IMR-90 (cell line): Measurements from ENCODE around the gene MRM1. TPM values are rescaled to one million over a fixed set of nuclear protein-coding genes. Genes with fewer than 3 reads are reported as not detected.

Experiments used
- ATAC-seq: fragments of 200-7000 bp; cut with Tn5 transposase; 2 replicates; pipeline ENCODE4 v1.9.1; 2020; ENCODE audit warnings: low read depth, mild to moderate bottlenecking, moderate library complexity
- BruUV-seq: library from RNA; stranded (reverse); fragments of 400-500 nt; replicated peaks from 2 replicates; lab custom pipeline; 2021; lab: Mats Ljungman, UMichigan
- CTCF ChIA-PET: fragments of 300-600 bp; formaldehyde crosslinking; extraction: SDS; loops from one replicate; lab custom pipeline; 2021; ENCODE audit warnings: antibody characterized with exemption; lab: Yijun Ruan, JAX
- POLR2A ChIA-PET: fragments of 300-600 bp; sonication (Branson Sonifier 250); formaldehyde crosslinking; loops from one replicate; lab custom pipeline; 2022; ENCODE audit warnings: antibody characterized with exemption; ENCODE audit not compliant: unreplicated experiment; lab: Charles Lee
- DNase-seq: peaks from one replicate; pipeline ENCODE4 v3.0.0; 2013
- H2AFZ ChIP-seq: replicated peaks from 2 replicates; pipeline ENCODE3; 2013; ENCODE audit warnings: low read length, mild to moderate bottlenecking; ENCODE audit not compliant: poor library complexity
- H2AK5ac ChIP-seq: 2 replicates; pipeline ENCODE4 v1.6.1; 2013; ENCODE audit warnings: low read depth, low read length, inconsistent platforms
- H2AK9ac ChIP-seq: replicated peaks from 2 replicates; pipeline ENCODE3; 2013; ENCODE audit warnings: mild to moderate bottlenecking, low read depth, low read length, moderate library complexity; ENCODE audit not compliant: poor library complexity
- H2BK120ac ChIP-seq: 2 replicates; pipeline ENCODE4 v1.6.1; 2013; ENCODE audit warnings: low read depth, low read length, inconsistent platforms
- H2BK15ac ChIP-seq: 3 replicates; pipeline ENCODE4 v1.6.1; 2013; ENCODE audit warnings: low read depth, low read length, inconsistent platforms
- H2BK20ac ChIP-seq: 2 replicates; pipeline ENCODE4 v1.6.1; 2013; ENCODE audit warnings: low read depth, mild to moderate bottlenecking, inconsistent platforms, low read length, moderate library complexity
- H2BK5ac ChIP-seq: 2 replicates; pipeline ENCODE4 v1.6.1; 2013; ENCODE audit warnings: mild to moderate bottlenecking, low read depth, low read length, inconsistent platforms; ENCODE audit not compliant: poor library complexity, severe bottlenecking
- H3K14ac ChIP-seq: replicated peaks from 2 replicates; pipeline ENCODE4 v1.6.1; 2013; ENCODE audit warnings: low read depth, low read length, inconsistent platforms
- H3K18ac ChIP-seq: 2 replicates; pipeline ENCODE4 v1.6.1; 2013; ENCODE audit warnings: low read depth, low read length, control low read depth
- H3K23ac ChIP-seq: 2 replicates; pipeline ENCODE4 v1.6.1; 2013; ENCODE audit warnings: low read depth, low read length, inconsistent platforms
- H3K27ac ChIP-seq: 2 replicates; pipeline ENCODE4 v1.5.1; 2013; ENCODE audit warnings: mild to moderate bottlenecking, control low read depth, low read length; ENCODE audit not compliant: insufficient read depth
- H3K27me3 ChIP-seq: 2 replicates; pipeline ENCODE4 v1.6.1; 2013; ENCODE audit warnings: low read length; ENCODE audit not compliant: control insufficient read depth, insufficient read depth
- H3K36me3 ChIP-seq: 2 replicates; pipeline ENCODE4 v1.6.1; 2013; ENCODE audit warnings: low read length, mixed read lengths; ENCODE audit not compliant: control insufficient read depth, insufficient read depth
- H3K4ac ChIP-seq: 2 replicates; pipeline ENCODE4 v1.6.1; 2013; ENCODE audit warnings: low read depth, low read length, inconsistent platforms
- H3K4me1 ChIP-seq: 2 replicates; pipeline ENCODE4 v1.6.1; 2013; ENCODE audit warnings: low read length, mixed read lengths; ENCODE audit not compliant: control insufficient read depth, insufficient read depth
- H3K4me2 ChIP-seq: 2 replicates; pipeline ENCODE4 v1.6.1; 2013; ENCODE audit warnings: low read depth, mild to moderate bottlenecking, control low read depth, low read length, moderate library complexity
- H3K4me3 ChIP-seq: 2 replicates; pipeline ENCODE4 v1.5.1; 2013; ENCODE audit warnings: low read depth, mild to moderate bottlenecking, control low read depth, low read length, moderate library complexity; ENCODE audit not compliant: insufficient read depth
- H3K56ac ChIP-seq: 2 replicates; pipeline ENCODE4 v1.6.1; 2013; ENCODE audit warnings: low read length, inconsistent platforms; ENCODE audit not compliant: insufficient read depth; ENCODE audit errors: extremely low read depth
- H3K79me1 ChIP-seq, 2 experiments: 2 replicates each; pipeline ENCODE4 v1.6.1; 2013; ENCODE audit warnings: low read length in 2 of 2, inconsistent platforms in 1 of 2, low read depth in 1 of 2
- H3K9ac ChIP-seq: 2 replicates; pipeline ENCODE4 v1.6.1; 2013; ENCODE audit warnings: low read depth, low read length, control low read depth
- H3K9me1 ChIP-seq: 2 replicates; pipeline ENCODE4 v1.6.1; 2013; ENCODE audit warnings: low read length, inconsistent platforms; ENCODE audit not compliant: insufficient read depth
- H3K9me3 ChIP-seq: 2 replicates; pipeline ENCODE4 v1.6.1; 2013; ENCODE audit warnings: low read length; ENCODE audit not compliant: control insufficient read depth, insufficient read depth
- H4K20me1 ChIP-seq: 2 replicates; pipeline ENCODE4 v1.6.1; 2013; ENCODE audit warnings: low read length, inconsistent platforms; ENCODE audit not compliant: insufficient read depth
- H4K5ac ChIP-seq: 2 replicates; pipeline ENCODE4 v1.6.1; 2013; ENCODE audit warnings: mild to moderate bottlenecking, low read depth, low read length, control low read depth
- H4K8ac ChIP-seq, 2 experiments: 2 replicates each; pipeline ENCODE4 v1.6.1; 2013; ENCODE audit warnings: low read depth in 2 of 2, low read length in 2 of 2, control low read depth in 1 of 2, inconsistent platforms in 1 of 2
- H4K91ac ChIP-seq: 2 replicates; pipeline ENCODE4 v1.6.1; 2013; ENCODE audit warnings: low read depth, low read length, inconsistent platforms; ENCODE audit not compliant: insufficient read depth
- BHLHE40 ChIP-seq: fragments of 150-350 bp; IDR thresholded peaks from 2 replicates; pipeline ENCODE4 v1.6.1; 2016; ENCODE audit warnings: mild to moderate bottlenecking, low read depth, low read length
- CEBPB ChIP-seq: IDR thresholded peaks from 2 replicates; pipeline ENCODE4 v1.6.1; 2012; ENCODE audit warnings: low read depth, low read length, improper control_type of control experiment
- CHD1 ChIP-seq: IDR thresholded peaks from 2 replicates; pipeline ENCODE4 v1.6.1; 2012; ENCODE audit warnings: low read depth, low read length, improper control_type of control experiment
- FOS ChIP-seq: fragments of 150-350 bp; IDR thresholded peaks from 2 replicates; pipeline ENCODE4 v1.6.1; 2016; ENCODE audit warnings: low read depth, low read length
- MAFK ChIP-seq: IDR thresholded peaks from 2 replicates; pipeline ENCODE4 v1.6.1; 2012; ENCODE audit warnings: low read depth, low read length, improper control_type of control experiment
- MAZ ChIP-seq: IDR thresholded peaks from 2 replicates; pipeline ENCODE4 v1.6.1; 2012; ENCODE audit warnings: low read depth, mild to moderate bottlenecking, low read length, improper control_type of control experiment, moderate library complexity, borderline replicate concordance
- MXI1 ChIP-seq: IDR thresholded peaks from 2 replicates; pipeline ENCODE4 v1.6.1; 2012; ENCODE audit warnings: low read depth, mild to moderate bottlenecking, low read length, moderate library complexity, borderline replicate concordance
- NFE2L2 ChIP-seq: fragments of 150-350 bp; IDR thresholded peaks from 2 replicates; pipeline ENCODE4 v1.6.1; 2016; ENCODE audit warnings: low read depth, mild to moderate bottlenecking, low read length
- POLR2A ChIP-seq: IDR thresholded peaks from 2 replicates; pipeline ENCODE4 v1.6.1; 2012; ENCODE audit warnings: mild to moderate bottlenecking, low read depth, low read length
- RAD21 ChIP-seq: IDR thresholded peaks from 2 replicates; pipeline ENCODE4 v1.6.1; 2012; ENCODE audit warnings: low read length, improper control_type of control experiment
- RCOR1 ChIP-seq: IDR thresholded peaks from 2 replicates; pipeline ENCODE4 v1.6.1; 2012; ENCODE audit warnings: mild to moderate bottlenecking, low read length, improper control_type of control experiment; ENCODE audit not compliant: insufficient replicate concordance
- RFX5 ChIP-seq: IDR thresholded peaks from 2 replicates; pipeline ENCODE4 v1.8.0; 2012; ENCODE audit warnings: low read depth, mild to moderate bottlenecking, low read length, moderate library complexity
- SMC3 ChIP-seq: fragments of 150-350 bp; IDR thresholded peaks from 2 replicates; pipeline ENCODE4 v1.6.1; 2016; ENCODE audit warnings: low read depth, mild to moderate bottlenecking, antibody characterized with exemption, low read length, moderate library complexity
- USF2 ChIP-seq: fragments of 150-350 bp; IDR thresholded peaks from 2 replicates; pipeline ENCODE4 v1.6.1; 2017; ENCODE audit warnings: mild to moderate bottlenecking, antibody characterized with exemption, low read length, low read depth
- WGBS, 2 experiments: methylation state at CpG; one replicate each; pipeline versions ENCODE4 v1.1.5 to v1.1.7; 2013; ENCODE audit warnings: missing lambda C conversion rate in 2 of 2; ENCODE audit not compliant: insufficient read length in 1 of 2; ENCODE audit errors: extremely low coverage in 2 of 2; 5-methylcytosine and 5-hydroxymethylcytosine counted together
- dilution Hi-C: fragments of 300-500 bp; cut with HindIII; formaldehyde crosslinking; loops from one replicate; pipeline ENCODE4 v1.14.3; 2018; ENCODE audit warnings: low sequenced_read_pairs; ENCODE audit not compliant: unreplicated experiment
- in situ Hi-C: fragments of 300-500 bp; cut with MboI; formaldehyde crosslinking; loops from 3 replicates; pipeline ENCODE4 v1.14.3; 2019; ENCODE audit warnings: low sequenced_read_pairs, inconsistent platforms, mixed read lengths
- intact Hi-C: fragments of 100-400 bp; cut with micrococcal nuclease; formaldehyde crosslinking; loops from 2 replicates; pipeline ENCODE4 v1.10.0; 2022
- polyA plus RNA-seq, 3 experiments: library from polyadenylated mRNA; depleted of rRNA; stranded (reverse); fragments of >200 nt; gene quantifications; 2 replicates each; pipeline ENCODE4 v1.2.3, GENCODE V29; 2012; ENCODE audit warnings: low replicate concordance in 1 of 3
- total RNA-seq: library from RNA; depleted of rRNA; stranded (reverse); fragments of >200 nt; gene quantifications from 2 replicates; pipeline ENCODE4 v1.2.3, GENCODE V29; 2012
- TF ChIP-seq, protein P1 (sequence below): conservative IDR thresholded peaks from 2 replicates; pipeline ENCODE4 v1.5.1; 2012; ENCODE audit warnings: mild to moderate bottlenecking, low read depth, low read length, improper control_type of control experiment
- TF ChIP-seq, protein P2 (sequence below): fragments of 150-350 bp; IDR thresholded peaks from 2 replicates; pipeline ENCODE4 v1.6.1; 2016; ENCODE audit warnings: low read depth, mild to moderate bottlenecking, low read length, moderate library complexity, borderline replicate concordance

MRM1 gene
- total and polyA plus RNA-seq, 2 of the 4 experiments (the other 2 are of a cell fraction): 2.2 to 5.3 TPM

DNA sequence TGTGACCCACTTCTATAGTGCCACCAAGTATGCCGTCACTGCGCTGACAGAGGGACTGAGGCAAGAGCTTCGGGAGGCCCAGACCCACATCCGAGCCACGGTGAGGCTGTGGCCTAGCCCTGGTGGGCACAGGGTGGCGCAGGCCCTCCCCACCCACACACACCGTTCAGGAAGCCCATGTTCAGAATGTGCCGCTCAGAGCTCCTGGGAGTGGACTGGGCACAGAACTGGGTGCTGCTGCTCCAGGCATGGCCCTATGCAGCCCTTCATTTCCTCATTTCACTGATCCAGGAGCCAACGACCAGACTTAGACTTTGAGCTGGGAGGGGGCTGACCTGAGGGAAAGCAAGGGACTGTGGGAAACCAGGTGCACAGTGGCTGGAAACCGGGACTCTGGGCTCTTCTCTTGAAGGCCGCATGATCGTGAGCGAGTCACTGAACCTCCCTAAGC, 2.4 kb upstream of the MRM1 start:
- H3K9me3 ChIP-seq: no peaks in the 10 kb centered on the region
- no peaks in the 10 kb centered on the region for H3K36me3 ChIP-seq
- H2BK20ac ChIP-seq: no peak overlapping the region
- WGBS, 2 experiments: 90% methylated on average over 2 of the region's 13 CpGs; no CpG with 5 or more reads in 1 of the 2 experiments
- no peak overlapping the region for H2AK5ac ChIP-seq
- no peak overlapping the region for H3K9ac ChIP-seq
- H2BK120ac ChIP-seq: no peak overlapping the region
- H4K20me1 ChIP-seq: peaks cover 4% of the 10 kb centered on the region; the same call in 1 of the 2 replicates
- TF ChIP-seq FOS (no peak), USF2 (no peak), CHD1 (no peak), BHLHE40 (no peak), CEBPB (no peak), POLR2A (no peak), RFX5 (no peak), MAFK (no peak), NFE2L2 (no peak), RCOR1 (no peak), RAD21 (no peak), MXI1 (no peak), MAZ (no peak), SMC3 (no peak)
- TF ChIP-seq, protein P1, sequence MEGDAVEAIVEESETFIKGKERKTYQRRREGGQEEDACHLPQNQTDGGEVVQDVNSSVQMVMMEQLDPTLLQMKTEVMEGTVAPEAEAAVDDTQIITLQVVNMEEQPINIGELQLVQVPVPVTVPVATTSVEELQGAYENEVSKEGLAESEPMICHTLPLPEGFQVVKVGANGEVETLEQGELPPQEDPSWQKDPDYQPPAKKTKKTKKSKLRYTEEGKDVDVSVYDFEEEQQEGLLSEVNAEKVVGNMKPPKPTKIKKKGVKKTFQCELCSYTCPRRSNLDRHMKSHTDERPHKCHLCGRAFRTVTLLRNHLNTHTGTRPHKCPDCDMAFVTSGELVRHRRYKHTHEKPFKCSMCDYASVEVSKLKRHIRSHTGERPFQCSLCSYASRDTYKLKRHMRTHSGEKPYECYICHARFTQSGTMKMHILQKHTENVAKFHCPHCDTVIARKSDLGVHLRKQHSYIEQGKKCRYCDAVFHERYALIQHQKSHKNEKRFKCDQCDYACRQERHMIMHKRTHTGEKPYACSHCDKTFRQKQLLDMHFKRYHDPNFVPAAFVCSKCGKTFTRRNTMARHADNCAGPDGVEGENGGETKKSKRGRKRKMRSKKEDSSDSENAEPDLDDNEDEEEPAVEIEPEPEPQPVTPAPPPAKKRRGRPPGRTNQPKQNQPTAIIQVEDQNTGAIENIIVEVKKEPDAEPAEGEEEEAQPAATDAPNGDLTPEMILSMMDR: no peak
- TF ChIP-seq, protein P2, sequence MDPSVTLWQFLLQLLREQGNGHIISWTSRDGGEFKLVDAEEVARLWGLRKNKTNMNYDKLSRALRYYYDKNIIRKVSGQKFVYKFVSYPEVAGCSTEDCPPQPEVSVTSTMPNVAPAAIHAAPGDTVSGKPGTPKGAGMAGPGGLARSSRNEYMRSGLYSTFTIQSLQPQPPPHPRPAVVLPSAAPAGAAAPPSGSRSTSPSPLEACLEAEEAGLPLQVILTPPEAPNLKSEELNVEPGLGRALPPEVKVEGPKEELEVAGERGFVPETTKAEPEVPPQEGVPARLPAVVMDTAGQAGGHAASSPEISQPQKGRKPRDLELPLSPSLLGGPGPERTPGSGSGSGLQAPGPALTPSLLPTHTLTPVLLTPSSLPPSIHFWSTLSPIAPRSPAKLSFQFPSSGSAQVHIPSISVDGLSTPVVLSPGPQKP: no peak
- H3K23ac ChIP-seq: no peak overlapping the region
- dilution Hi-C loops: no loop called here
- peaks cover 6% of the 10 kb centered on the region for H3K4me1 ChIP-seq
- ChIA-PET CTCF (no interaction called here), POLR2A (no interaction called here)
- no peak overlapping the region for H3K14ac ChIP-seq
- in situ Hi-C loops: no loop called here
- no peak overlapping the region for H4K91ac ChIP-seq
- H3K4ac ChIP-seq: no peak overlapping the region
- no peak overlapping the region for H3K4me3 ChIP-seq
- H3K9me1 ChIP-seq: peaks cover 18% of the 10 kb centered on the region
- peaks cover 16 to 56% of the 10 kb centered on the region in 2 experiments; a peak in 3 of 4 replicates for H3K79me1 ChIP-seq
- H2AFZ ChIP-seq: no peak overlapping the region
- DNase-seq (no peak), ATAC-seq (no peak)
- H2BK15ac ChIP-seq: no peak overlapping the region
- H4K8ac ChIP-seq: no peak overlapping the region
- H3K4me2 ChIP-seq: no peak overlapping the region
- no peak overlapping the region for H2AK9ac ChIP-seq
- no peaks in the 10 kb centered on the region for H3K27me3 ChIP-seq
- no TSS peak for BruUV-seq
- H3K18ac ChIP-seq: no peak overlapping the region
- no peak overlapping the region for H4K5ac ChIP-seq
- no peak overlapping the region for H2BK5ac ChIP-seq
- H3K27ac ChIP-seq: no peak overlapping the region
- no peak overlapping the region for H3K56ac ChIP-seq
- intact Hi-C loops: no loop called here
